AG04450 (cell line): ENCODE measurements around the gene NMU. TPM values are rescaled to one million over a fixed set of nuclear protein-coding genes. Genes with fewer than 3 reads are reported as not detected.

Experiments
- CTCF ChIA-PET: fragments of 300-600, 350-600 bp; formaldehyde crosslinking; extraction: SDS; loops from one replicate; lab custom pipeline; 2022; ENCODE audit warnings: antibody characterized with exemption, inconsistent platforms; lab: Charles Lee
- POLR2A ChIA-PET: fragments of 350-600 bp; formaldehyde crosslinking; extraction: SDS; loops from one replicate; lab custom pipeline; 2021; ENCODE audit warnings: antibody characterized with exemption, inconsistent platforms; lab: Yijun Ruan, JAX
- DNase-seq: peaks from one replicate; pipeline ENCODE4 v3.0.0-alpha.2; 2011; ENCODE audit warnings: low read depth, low spot score
- H3K27ac ChIP-seq: one replicate; pipeline ENCODE4 v1.5.1; 2012; ENCODE audit warnings: low read depth, low read length, control low read depth
- H3K27me3 ChIP-seq: one replicate; pipeline ENCODE4 v1.6.0; 2012; ENCODE audit warnings: low read length; ENCODE audit not compliant: control insufficient read depth, insufficient read depth
- H3K4me3 ChIP-seq: 2 replicates; pipeline ENCODE4 v1.5.1; 2011; ENCODE audit warnings: mild to moderate bottlenecking, low read depth, low read length, control low read depth
- H3K9me3 ChIP-seq: 2 replicates; pipeline ENCODE4 v1.5.1; 2012; ENCODE audit warnings: low read length; ENCODE audit not compliant: control insufficient read depth, insufficient read depth
- polyA plus RNA-seq: library from polyadenylated mRNA; depleted of rRNA; stranded (reverse); fragments of >200 nt; gene quantifications from 2 replicates; pipeline ENCODE4 v1.2.3, GENCODE V29; 2011
- TF ChIP-seq, protein P1 (sequence below): IDR thresholded peaks from 2 replicates; pipeline ENCODE4 v1.5.1; 2011; ENCODE audit warnings: low read depth, low read length, control low read depth, inconsistent platforms

NMU gene
- polyA plus RNA-seq, 1 experiment = not detected

DNA sequence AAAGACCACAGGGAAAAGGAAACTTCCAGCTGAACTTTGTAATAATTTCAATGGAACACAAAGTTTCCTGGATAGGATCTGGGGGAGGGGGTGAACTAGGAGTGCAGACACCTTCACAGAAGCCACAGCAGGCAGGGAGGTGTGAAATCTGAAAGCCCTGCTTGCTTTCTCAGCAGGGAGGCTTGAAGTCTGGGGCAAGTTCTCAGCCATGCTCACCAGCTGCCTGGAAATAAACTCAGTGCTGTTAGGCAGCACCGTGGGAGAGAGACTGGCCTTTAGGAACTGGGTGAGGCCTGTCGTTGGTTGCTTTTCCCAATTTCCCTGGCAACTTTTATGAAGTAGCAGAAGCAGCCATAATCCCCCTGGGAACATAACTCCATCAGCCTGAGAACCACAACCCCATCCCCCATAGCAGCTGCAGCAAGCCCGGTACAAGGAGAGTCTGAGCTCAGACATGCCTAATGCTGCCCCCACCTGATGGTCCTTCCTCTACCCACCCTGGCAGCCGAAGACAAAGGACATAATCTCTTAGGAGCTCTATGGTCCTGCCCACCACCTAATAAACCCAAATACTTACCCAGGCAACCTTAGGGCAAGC lies 39.2 kb upstream of the NMU start:
- DNase-seq = no peak
- Histone ChIP-seq H3K27ac (no peak overlapping the region), H3K27me3 (peaks cover 4% of the 10 kb centered on the region), H3K9me3 (no peaks in the 10 kb centered on the region), H3K4me3 (no peak overlapping the region)
- CTCF ChIA-PET = interaction anchor here (0.7 kb wide), 1 partner anchor 704 kb away, joined by 3 read pairs; no protein-coding TSS in a partner anchor
- POLR2A ChIA-PET = no interaction called here
- TF ChIP-seq, protein P1, sequence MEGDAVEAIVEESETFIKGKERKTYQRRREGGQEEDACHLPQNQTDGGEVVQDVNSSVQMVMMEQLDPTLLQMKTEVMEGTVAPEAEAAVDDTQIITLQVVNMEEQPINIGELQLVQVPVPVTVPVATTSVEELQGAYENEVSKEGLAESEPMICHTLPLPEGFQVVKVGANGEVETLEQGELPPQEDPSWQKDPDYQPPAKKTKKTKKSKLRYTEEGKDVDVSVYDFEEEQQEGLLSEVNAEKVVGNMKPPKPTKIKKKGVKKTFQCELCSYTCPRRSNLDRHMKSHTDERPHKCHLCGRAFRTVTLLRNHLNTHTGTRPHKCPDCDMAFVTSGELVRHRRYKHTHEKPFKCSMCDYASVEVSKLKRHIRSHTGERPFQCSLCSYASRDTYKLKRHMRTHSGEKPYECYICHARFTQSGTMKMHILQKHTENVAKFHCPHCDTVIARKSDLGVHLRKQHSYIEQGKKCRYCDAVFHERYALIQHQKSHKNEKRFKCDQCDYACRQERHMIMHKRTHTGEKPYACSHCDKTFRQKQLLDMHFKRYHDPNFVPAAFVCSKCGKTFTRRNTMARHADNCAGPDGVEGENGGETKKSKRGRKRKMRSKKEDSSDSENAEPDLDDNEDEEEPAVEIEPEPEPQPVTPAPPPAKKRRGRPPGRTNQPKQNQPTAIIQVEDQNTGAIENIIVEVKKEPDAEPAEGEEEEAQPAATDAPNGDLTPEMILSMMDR = no peak

DNA sequence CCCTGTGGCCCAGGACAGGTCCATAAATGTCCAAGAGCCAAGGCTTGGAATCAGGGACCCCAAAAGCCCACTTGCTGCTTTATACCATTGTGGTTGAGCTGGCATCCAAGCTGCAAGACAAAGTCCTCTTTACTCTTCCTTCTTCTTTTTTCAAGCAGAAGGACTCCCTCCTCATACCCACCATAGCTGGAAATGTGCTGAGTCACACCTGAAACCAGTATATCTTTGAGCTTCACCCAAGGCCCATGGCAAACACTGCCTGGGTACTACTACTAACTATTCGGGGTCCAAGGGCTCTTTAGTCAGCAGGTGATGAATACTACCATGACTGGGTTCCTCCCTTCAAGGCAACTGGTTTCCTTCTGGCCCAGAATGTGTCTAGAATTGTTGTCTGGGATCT lies 37.3 kb upstream of the NMU start:
- CTCF ChIA-PET = no interaction called here
- no peak overlapping the region for H3K4me3 ChIP-seq
- H3K27me3 ChIP-seq = peaks cover 4% of the 10 kb centered on the region
- POLR2A ChIA-PET = no interaction called here
- H3K27ac ChIP-seq = no peak overlapping the region
- no peak for DNase-seq
- TF ChIP-seq, protein P1 = no peak
- no peaks in the 10 kb centered on the region for H3K9me3 ChIP-seq

DNA sequence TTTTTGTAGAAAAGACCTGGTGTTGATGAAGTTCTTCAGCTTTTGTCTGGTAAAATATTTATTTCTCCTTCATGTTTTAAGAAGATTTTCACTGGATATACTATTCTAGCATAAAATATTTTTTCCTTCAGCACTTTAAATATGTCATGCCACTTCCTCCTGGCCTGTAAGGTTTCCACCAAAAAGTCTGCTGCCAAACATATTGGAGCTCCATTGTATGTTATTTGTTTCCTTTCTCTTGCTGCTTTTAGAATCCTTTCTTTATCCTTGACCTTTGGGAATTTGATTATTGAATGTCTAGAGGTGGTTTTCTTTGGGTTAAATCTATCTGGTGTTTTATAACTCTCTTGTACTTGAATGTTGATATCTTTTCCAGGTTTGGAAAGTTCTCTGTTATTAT lies 35.6 kb upstream of the NMU start:
- ChIA-PET CTCF (no interaction called here), POLR2A (no interaction called here)
- no peaks in the 10 kb centered on the region for H3K9me3 ChIP-seq
- H3K27ac ChIP-seq = no peak overlapping the region
- no peak for DNase-seq
- H3K4me3 ChIP-seq = no peak overlapping the region
- TF ChIP-seq, protein P1 = no peak
- H3K27me3 ChIP-seq = peaks cover 4% of the 10 kb centered on the region

DNA sequence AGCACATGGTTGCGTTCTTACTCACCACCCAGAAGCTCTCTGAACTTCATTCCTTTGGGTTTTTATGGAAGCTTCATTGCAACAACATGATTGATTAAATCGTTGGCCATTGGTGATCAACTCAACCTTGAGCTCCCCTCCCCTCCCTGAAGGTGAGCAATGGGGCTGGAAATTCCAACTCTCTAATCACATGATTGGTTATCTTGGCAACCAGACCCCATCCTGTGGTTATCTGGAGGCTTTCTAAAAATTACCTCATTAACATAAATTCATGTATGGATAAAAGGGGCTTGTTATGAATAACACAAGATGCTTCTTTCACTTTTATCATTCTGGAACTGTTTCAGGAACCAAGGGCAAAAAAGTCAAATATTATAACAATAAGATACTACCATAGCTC lies 34.6 kb upstream of the NMU start:
- Histone ChIP-seq H3K9me3 (no peaks in the 10 kb centered on the region), H3K4me3 (no peak overlapping the region), H3K27me3 (peaks cover 4% of the 10 kb centered on the region), H3K27ac (no peak overlapping the region)
- TF ChIP-seq, protein P1 = no peak
- CTCF ChIA-PET = no interaction called here
- POLR2A ChIA-PET = no interaction called here
- no peak for DNase-seq

DNA sequence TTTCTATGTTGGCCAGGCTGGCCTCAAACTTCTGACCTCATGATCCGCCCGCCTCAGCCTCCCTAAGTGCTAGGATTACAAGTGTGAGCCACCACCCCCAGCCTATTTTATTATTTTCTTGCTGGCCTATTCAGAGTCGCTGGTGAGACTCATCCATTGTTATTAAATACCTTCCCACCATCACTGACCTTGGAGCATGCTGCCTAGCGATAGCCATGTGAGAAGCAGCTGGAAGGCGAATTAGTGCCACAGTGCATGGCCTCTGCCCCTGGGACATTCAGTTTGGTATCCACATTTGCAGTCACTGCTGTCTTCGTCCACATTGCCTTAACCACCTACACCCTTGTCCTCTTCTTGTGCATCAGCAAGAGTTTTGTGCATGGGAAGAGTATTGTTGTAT lies 32.4 kb upstream of the NMU start:
- ChIA-PET POLR2A (no interaction called here), CTCF (no interaction called here)
- Histone ChIP-seq H3K27ac (no peak overlapping the region), H3K9me3 (no peaks in the 10 kb centered on the region), H3K27me3 (peaks cover 2% of the 10 kb centered on the region), H3K4me3 (no peak overlapping the region)
- no peak for DNase-seq
- TF ChIP-seq, protein P1 = no peak
